SK-N-SH (cell line): ENCODE data around the gene WNK1.
"Not testable (repeated sequence)": the region's sequence is repeated elsewhere in the genome, so short reads cannot be mapped to it uniquely, and the experiment has no call there.

Source experiments
- RXRA ChIP-seq: IDR thresholded peaks from 2 replicates; pipeline ENCODE4 v1.4.0; 2012; ENCODE audit warnings: low read depth, mild to moderate bottlenecking, borderline replicate concordance
- TF ChIP-seq, protein P1 (sequence below): fragments of 200-600 bp; sonication (generic); IDR thresholded peaks from 2 replicates; pipeline ENCODE4 v1.6.1; 2017; ENCODE audit warnings: antibody characterized with exemption, mild to moderate bottlenecking, moderate library complexity

GRCh38 chr12:775973-776771 is 23.8 kb downstream of the WNK1 start:
- not testable (repeated sequence) for TF ChIP-seq RXRA
- TF ChIP-seq, protein P1, sequence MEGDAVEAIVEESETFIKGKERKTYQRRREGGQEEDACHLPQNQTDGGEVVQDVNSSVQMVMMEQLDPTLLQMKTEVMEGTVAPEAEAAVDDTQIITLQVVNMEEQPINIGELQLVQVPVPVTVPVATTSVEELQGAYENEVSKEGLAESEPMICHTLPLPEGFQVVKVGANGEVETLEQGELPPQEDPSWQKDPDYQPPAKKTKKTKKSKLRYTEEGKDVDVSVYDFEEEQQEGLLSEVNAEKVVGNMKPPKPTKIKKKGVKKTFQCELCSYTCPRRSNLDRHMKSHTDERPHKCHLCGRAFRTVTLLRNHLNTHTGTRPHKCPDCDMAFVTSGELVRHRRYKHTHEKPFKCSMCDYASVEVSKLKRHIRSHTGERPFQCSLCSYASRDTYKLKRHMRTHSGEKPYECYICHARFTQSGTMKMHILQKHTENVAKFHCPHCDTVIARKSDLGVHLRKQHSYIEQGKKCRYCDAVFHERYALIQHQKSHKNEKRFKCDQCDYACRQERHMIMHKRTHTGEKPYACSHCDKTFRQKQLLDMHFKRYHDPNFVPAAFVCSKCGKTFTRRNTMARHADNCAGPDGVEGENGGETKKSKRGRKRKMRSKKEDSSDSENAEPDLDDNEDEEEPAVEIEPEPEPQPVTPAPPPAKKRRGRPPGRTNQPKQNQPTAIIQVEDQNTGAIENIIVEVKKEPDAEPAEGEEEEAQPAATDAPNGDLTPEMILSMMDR = not testable (repeated sequence)
